ENCODE results near the gene TRIM38. TPM values are rescaled to one million over a fixed set of nuclear protein-coding genes. Genes with fewer than 3 reads are reported as not detected.

TRIM38 gene
- total and polyA plus RNA-seq, 2 of the 13 experiments (the other 11 are each of a cell fraction or from before 2014, with no cell fraction given), result 2.5 to 3.1 TPM

GRCh38 chr6:26021350-26022131 is 58.9 kb downstream of the TRIM38 start (continued):
- TF ChIP-seq MAZ (IDR thresholded peaks at IDR 0.05; ENCODE audit: borderline replicate concordance, low read depth, low read length) (no peak), MAZ (CRISPR knock-in tag; IDR thresholded peaks at IDR 0.05; ENCODE audit: low read depth) (0 out of 2 replicates have a peak, but pooled peaks have one; percentile 18), ZFX (CRISPR knock-in tag; IDR thresholded peaks at IDR 0.05; ENCODE audit: low read depth) (peak; percentile 52), SAP130 (CRISPR knock-in tag; IDR thresholded peaks at IDR 0.05; ENCODE audit: low read depth) (peak; percentile 66), ZNF230 (CRISPR knock-in tag; IDR thresholded peaks at IDR 0.05) (peak; percentile 45; the same call in 1 of the 2 replicates), PRPF4 (IDR thresholded peaks at IDR 0.05; ENCODE audit: low read depth, low read length, poor library complexity, severe bottlenecking) (no peak), POLR2G (IDR thresholded peaks at IDR 0.05; ENCODE audit: low read depth, low read length) (peak; percentile 53), ZNF362 (CRISPR knock-in tag; IDR thresholded peaks at IDR 0.05; ENCODE audit: borderline replicate concordance) (0 out of 2 replicates have a peak, but pooled peaks have one; percentile 10), ZSCAN5A (CRISPR knock-in tag; IDR thresholded peaks at IDR 0.05; ENCODE audit: borderline replicate concordance) (no peak), IRF9 (CRISPR knock-in tag; IDR thresholded peaks at IDR 0.05; ENCODE audit: borderline replicate concordance) (0 out of 2 replicates have a peak, but pooled peaks have one; percentile 65), ZZZ3 (CRISPR knock-in tag; IDR thresholded peaks at IDR 0.05; ENCODE audit: borderline replicate concordance) (no peak), HDAC1 (CRISPR knock-in tag; IDR thresholded peaks at IDR 0.05) (peak; percentile 38), TAF15 (IDR thresholded peaks at IDR 0.05; ENCODE audit: low read depth, low read length, poor library complexity, severe bottlenecking) (no peak), ZNF816 (CRISPR knock-in tag; IDR thresholded peaks at IDR 0.05; ENCODE audit: borderline replicate concordance) (peak; percentile 56), ZNF414 (CRISPR knock-in tag; IDR thresholded peaks at IDR 0.05) (0 out of 2 replicates have a peak, but pooled peaks have one; percentile 38), ZNF317 (CRISPR knock-in tag; IDR thresholded peaks at IDR 0.05) (peak; percentile 53; the same call in 1 of the 2 replicates), MTERF4 (CRISPR knock-in tag; IDR thresholded peaks at IDR 0.05) (peak; percentile 51; the same call in 1 of the 2 replicates)
